ENCODE results near the gene PCDH8.
"Not testable (repeated sequence)": the region's sequence is repeated elsewhere in the genome, so short reads cannot be mapped to it uniquely, and the experiment has no call there.

Gene PCDH8

GRCh38 chr13:52827839-52828238 is 20.6 kb downstream of the PCDH8 start:
- no peak for TF ChIP-seq CTCF (IDR thresholded peaks at IDR 0.05; ENCODE audit: low read length)
- no peak for TF ChIP-seq EZH2 (IDR thresholded peaks at IDR 0.05; ENCODE audit: borderline replicate concordance, low read length)
- Histone ChIP-seq H3K9ac (ENCODE audit: low read length) (no peak overlapping the region), H3K4me1 (ENCODE audit: insufficient read depth, low read length, severe bottlenecking) (no peaks in the 10 kb centered on the region)

GRCh38 chr13:52817886-52818285 is 30.6 kb downstream of the PCDH8 start:
- not testable (repeated sequence) for H3K9me2 ChIP-seq (ENCODE audit: low read depth, low read length); H3K79me2 ChIP-seq (ENCODE audit: insufficient read depth, low read length); H3K9me3 ChIP-seq (ENCODE audit: low read length); H3K36me3 ChIP-seq (ENCODE audit: insufficient read depth, low read length); H3F3A ChIP-seq (ENCODE audit: insufficient read depth, low read length); H3K4me2 ChIP-seq (ENCODE audit: low read length); H3K4me3 ChIP-seq (ENCODE audit: low read depth, low read length, poor library complexity, severe bottlenecking); H3K27ac ChIP-seq (ENCODE audit: low read depth, low read length, poor library complexity, severe bottlenecking); H3K27me3 ChIP-seq (ENCODE audit: insufficient read depth, low read length); H4K20me1 ChIP-seq (ENCODE audit: insufficient read depth, low read length); H3K9ac ChIP-seq (ENCODE audit: low read length); H3K4me1 ChIP-seq (ENCODE audit: insufficient read depth, low read length, severe bottlenecking); H2AFZ ChIP-seq (ENCODE audit: low read length)

More at GRCh38 chr13:52827839-52828238, 20.6 kb downstream of the PCDH8 start:
- Histone ChIP-seq H3K27ac (ENCODE audit: low read depth, low read length, poor library complexity, severe bottlenecking) (no peak overlapping the region), H3K9me3 (ENCODE audit: low read length) (no peaks in the 10 kb centered on the region), H2AFZ (ENCODE audit: low read length) (no peak overlapping the region), H3K36me3 (ENCODE audit: insufficient read depth, low read length) (no peaks in the 10 kb centered on the region), H3K27me3 (ENCODE audit: insufficient read depth, low read length) (no peaks in the 10 kb centered on the region), H3K4me2 (ENCODE audit: low read length) (no peak overlapping the region), H3K79me2 (ENCODE audit: insufficient read depth, low read length) (no peaks in the 10 kb centered on the region), H3K9me2 (ENCODE audit: low read depth, low read length) (no peaks in the 10 kb centered on the region), H3F3A (ENCODE audit: insufficient read depth, low read length) (no peaks in the 10 kb centered on the region), H3K4me3 (ENCODE audit: low read depth, low read length, poor library complexity, severe bottlenecking) (no peak overlapping the region), H4K20me1 (ENCODE audit: insufficient read depth, low read length) (no peaks in the 10 kb centered on the region)

GRCh38 chr13:52815330-52815729 is 33.1 kb downstream of the PCDH8 start:
- Histone ChIP-seq H3K4me2 (ENCODE audit: low read length) (no peak overlapping the region), H3K27ac (ENCODE audit: low read depth, low read length, poor library complexity, severe bottlenecking) (no peak overlapping the region), H3F3A (ENCODE audit: insufficient read depth, low read length) (no peaks in the 10 kb centered on the region), H2AFZ (ENCODE audit: low read length) (no peak overlapping the region), H3K9me2 (ENCODE audit: low read depth, low read length) (no peaks in the 10 kb centered on the region), H3K27me3 (ENCODE audit: insufficient read depth, low read length) (no peaks in the 10 kb centered on the region), H3K4me3 (ENCODE audit: low read depth, low read length, poor library complexity, severe bottlenecking) (no peak overlapping the region), H3K4me1 (ENCODE audit: insufficient read depth, low read length, severe bottlenecking) (no peaks in the 10 kb centered on the region), H3K9me3 (ENCODE audit: low read length) (no peaks in the 10 kb centered on the region), H3K9ac (ENCODE audit: low read length) (no peak overlapping the region), H3K36me3 (ENCODE audit: insufficient read depth, low read length) (no peaks in the 10 kb centered on the region), H3K79me2 (ENCODE audit: insufficient read depth, low read length) (no peaks in the 10 kb centered on the region), H4K20me1 (ENCODE audit: insufficient read depth, low read length) (no peaks in the 10 kb centered on the region)
- TF ChIP-seq CTCF (IDR thresholded peaks at IDR 0.05; ENCODE audit: low read length) (no peak), EZH2 (IDR thresholded peaks at IDR 0.05; ENCODE audit: borderline replicate concordance, low read length) (no peak)

GRCh38 chr13:52812941-52813340 is 35.5 kb downstream of the PCDH8 start:
- Histone ChIP-seq H3K27ac (ENCODE audit: low read depth, low read length, poor library complexity, severe bottlenecking) (no peak overlapping the region), H3K4me3 (ENCODE audit: low read depth, low read length, poor library complexity, severe bottlenecking) (no peak overlapping the region), H3K4me2 (ENCODE audit: low read length) (no peak overlapping the region), H3K36me3 (ENCODE audit: insufficient read depth, low read length) (no peaks in the 10 kb centered on the region), H3K27me3 (ENCODE audit: insufficient read depth, low read length) (no peaks in the 10 kb centered on the region), H2AFZ (ENCODE audit: low read length) (no peak overlapping the region), H3K9ac (ENCODE audit: low read length) (no peak overlapping the region), H3K79me2 (ENCODE audit: insufficient read depth, low read length) (no peaks in the 10 kb centered on the region), H3K9me2 (ENCODE audit: low read depth, low read length) (no peaks in the 10 kb centered on the region), H3F3A (ENCODE audit: insufficient read depth, low read length) (no peaks in the 10 kb centered on the region), H3K9me3 (ENCODE audit: low read length) (no peaks in the 10 kb centered on the region), H4K20me1 (ENCODE audit: insufficient read depth, low read length) (no peaks in the 10 kb centered on the region), H3K4me1 (ENCODE audit: insufficient read depth, low read length, severe bottlenecking) (no peaks in the 10 kb centered on the region)
- no peak for TF ChIP-seq EZH2 (IDR thresholded peaks at IDR 0.05; ENCODE audit: borderline replicate concordance, low read length)
- TF ChIP-seq CTCF (IDR thresholded peaks at IDR 0.05; ENCODE audit: low read length) = no peak

Measured in OCI-LY1 (cell line).